NCI-H345 treated with DMSO at 0.1 percent for 48 hours (cell line): ENCODE measurements around the gene MTMR6.
A peak's percentile ranks its signal among the peaks of the same experiment; 100 is the strongest.
"Not testable (repeated sequence)": the region's sequence is repeated elsewhere in the genome, so short reads cannot be mapped to it uniquely, and the experiment has no call there.

Experiments used
- DNase-seq: peaks from one replicate; lab custom pipeline; 2025; ENCODE audit not compliant: unreplicated experiment; lab: John Stamatoyannopoulos, UW

MTMR6 gene

DNA sequence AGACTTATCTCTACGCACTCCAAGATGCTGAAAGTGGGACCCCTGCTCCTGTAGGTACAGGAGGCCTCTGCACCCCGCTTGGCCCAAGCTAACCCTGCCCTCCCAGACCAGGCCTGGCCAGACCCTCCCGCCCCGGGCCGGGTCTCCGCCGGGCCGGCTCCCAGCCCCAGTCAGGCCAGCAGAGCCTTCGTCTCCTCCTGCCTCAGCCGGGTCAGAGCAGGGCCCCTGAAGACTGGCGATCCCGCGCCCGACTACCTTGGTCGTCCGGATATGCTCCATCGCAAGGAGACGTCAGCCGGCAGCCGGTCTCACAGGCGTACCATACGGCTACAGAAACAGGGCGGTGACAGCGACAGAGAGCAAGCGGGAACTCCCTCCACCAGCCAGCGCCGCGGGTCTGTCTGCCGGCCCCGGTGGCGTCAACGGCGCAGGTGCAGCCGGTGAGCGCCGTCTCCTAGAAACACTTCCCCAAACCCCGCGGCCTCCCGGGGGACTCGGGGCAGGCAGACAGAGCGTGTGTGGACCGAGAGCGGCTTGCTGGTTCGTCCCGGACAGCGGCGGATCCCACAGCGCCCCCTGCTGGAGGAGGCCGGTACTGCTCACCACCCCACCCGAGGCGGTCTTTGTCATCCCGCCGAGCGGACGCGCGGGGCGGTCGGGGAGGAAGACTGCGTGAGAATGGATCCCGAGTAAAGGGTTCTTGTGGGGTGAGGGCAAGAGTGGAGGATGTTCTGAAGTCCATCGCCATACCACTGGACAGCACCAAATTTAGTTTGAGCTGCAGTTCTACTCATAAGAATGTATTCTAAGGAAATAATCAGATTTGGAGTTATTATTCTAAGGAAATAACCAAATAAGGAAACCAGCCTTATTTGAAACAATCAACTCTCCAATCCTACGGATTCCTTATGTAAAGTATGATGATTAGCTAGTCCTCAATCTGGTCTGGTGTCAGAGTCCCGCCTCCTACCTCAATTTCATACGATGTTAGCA is at the start of gene MTMR6:
TSS of gene MTMR6 (minus strand) at position 520 of the 993 bp plus-strand sequence. CDS start at position 279, 241 bp downstream.
- peak; percentile 63 for DNase-seq

- DNase-seq: no peak
These were observed 48.6 kb upstream of the MTMR6 start for GRCh38 chr13:25335856-25336255.

GRCh38 chr13:25330541-25330940 is 43.3 kb upstream of the MTMR6 start:
- no peak for DNase-seq

DNA sequence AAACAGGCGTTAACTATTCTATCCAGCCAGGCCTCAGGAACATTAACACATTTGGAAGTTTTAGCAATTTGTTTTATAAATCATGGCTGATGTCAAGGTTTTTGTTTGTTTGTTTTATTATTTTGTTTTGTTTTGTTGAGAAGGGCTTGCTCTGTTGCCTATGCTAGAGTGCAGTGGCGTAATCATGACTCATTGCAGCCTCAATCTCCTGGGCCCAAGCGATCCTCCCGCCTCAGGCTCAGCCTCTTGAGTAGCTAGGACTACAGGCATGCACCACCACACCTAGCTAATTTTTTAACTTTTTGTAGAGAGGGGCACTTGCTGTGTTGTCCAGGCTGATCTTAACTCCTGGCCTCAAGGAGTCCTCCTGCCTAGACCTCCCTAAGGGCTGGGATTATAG is 42.4 kb upstream of the MTMR6 start:
- DNase-seq: no peak

DNA sequence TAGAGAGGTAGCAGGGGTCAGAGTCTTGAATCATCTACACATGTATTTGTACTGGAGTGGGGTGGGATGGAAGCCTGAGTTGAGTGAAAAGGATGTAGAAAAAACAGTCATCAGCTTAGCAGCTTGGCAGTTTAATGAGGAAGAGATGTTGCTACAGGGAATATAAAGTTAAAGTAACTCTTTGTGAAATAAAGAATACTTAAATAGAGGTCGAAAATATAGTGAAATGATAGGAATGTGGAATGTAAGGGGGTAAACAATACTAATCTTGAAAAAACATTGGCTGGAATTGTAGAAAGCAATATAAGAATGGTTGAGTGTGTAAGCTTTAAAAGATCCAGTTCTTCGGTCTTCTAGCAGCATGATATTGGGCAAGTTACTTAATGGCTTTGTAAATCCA is 36.8 kb upstream of the MTMR6 start:
- DNase-seq: no peak

DNA sequence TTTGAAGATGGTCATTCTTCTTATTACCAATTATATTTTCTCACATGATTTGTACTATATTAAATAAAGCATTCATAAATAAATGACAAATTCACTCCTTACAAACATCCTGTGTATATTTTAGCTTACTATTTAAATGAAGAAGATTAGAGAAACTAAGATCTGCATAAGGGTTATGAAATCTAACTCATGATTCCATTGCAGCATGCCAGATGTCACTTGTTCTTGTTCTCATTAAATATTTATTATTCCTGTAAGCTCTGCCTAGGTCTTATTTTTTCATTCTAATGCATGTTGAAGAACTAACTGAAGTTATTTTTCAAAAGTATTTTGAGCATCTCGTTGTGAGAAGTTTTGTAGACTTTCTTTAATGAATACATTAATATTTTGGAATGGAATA is 32.5 kb upstream of the MTMR6 start:
- DNase-seq: no peak

DNA sequence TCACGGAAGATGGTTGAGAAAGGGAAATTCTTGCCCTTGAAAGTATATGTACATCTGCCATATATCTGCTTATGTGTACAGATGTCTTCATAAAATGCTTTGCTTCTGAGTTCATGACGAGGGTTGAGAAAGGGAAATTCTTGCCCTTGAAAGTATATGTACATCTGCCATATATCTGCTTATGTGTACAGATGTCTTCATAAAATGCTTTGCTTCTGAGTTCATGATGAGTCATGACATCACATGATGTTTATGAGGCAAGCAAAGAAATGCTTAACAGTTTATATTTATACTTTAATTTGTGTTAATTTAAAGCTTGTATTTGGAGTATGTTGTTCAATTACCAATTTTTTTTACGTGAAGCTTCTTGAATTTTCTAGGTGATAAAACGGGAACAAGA is 31.7 kb upstream of the MTMR6 start:
- not testable (repeated sequence) for DNase-seq

GRCh38 chr13:25310891-25311290 is 23.6 kb upstream of the MTMR6 start:
- no peak for DNase-seq

GRCh38 chr13:25306671-25307464 is 19.6 kb upstream of the MTMR6 start:
- no peak for DNase-seq

GRCh38 chr13:25302121-25302520 is 14.8 kb upstream of the MTMR6 start:
- DNase-seq: no peak

DNA sequence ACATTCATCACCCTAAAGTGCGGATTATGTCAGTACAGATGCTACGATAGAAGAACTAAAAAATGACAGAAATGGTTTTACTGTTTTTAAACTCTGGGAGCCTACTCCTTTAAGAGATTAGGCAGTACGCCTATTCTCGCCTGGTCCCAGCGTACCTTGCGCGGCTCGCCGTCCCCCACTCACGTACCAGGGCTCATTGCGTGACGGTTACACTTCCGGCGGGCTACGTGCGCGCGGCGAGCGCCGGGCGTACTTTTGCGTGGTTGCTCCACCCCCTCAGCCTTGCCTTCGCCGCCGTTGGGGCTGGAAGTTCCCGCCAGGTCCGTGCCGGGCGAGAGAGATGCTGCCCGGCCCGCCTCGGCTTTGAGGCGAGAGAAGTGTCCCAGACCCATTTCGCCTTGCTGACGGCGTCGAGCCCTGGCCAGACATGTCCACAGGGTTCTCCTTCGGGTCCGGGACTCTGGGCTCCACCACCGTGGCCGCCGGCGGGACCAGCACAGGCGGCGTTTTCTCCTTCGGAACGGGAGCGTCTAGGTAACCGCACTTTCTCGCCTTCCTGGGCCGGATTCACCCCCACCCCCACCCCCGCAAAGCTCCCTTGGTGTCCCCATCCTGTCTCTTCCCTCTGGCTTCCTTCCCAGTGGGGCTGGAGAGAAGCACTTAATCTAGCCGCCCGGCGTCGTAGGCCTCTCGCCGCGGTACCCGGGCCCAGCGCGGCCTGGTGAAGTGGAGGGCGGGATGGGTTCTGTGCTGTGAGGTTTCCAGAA is 14.2 kb upstream of the MTMR6 start, which contains the start of gene NUP58:
TSS of gene NUP58 (plus strand) at position 279 of the 767 bp plus-strand sequence. CDS start at position 428, 149 bp downstream.
- DNase-seq: peak; percentile 68

GRCh38 chr13:25300861-25301346 is 13.6 kb upstream of the MTMR6 start:
- DNase-seq: no peak

DNA sequence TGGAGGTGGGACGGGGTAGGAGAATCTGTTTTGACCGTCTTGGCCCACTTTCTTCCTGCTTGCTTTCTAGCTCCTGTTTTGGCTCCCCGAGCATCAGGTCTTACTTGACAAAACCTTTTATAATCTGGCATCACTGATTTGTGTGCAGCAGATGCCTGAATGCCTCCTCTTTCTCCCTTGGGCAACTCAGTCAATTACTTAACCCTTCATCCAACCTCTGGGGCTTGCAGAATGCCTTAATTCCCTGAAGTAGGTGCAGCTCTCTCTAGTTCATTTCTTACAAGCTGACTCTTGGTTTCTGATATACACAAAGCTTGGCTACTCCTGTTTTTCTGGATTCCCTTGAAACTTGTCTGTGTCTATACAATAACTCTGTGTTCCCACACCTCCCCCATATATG is 8.4 kb upstream of the MTMR6 start:
- no peak for DNase-seq

- DNase-seq: no peak
These were observed 7.9 kb upstream of the MTMR6 start for GRCh38 chr13:25295228-25295627.

DNA sequence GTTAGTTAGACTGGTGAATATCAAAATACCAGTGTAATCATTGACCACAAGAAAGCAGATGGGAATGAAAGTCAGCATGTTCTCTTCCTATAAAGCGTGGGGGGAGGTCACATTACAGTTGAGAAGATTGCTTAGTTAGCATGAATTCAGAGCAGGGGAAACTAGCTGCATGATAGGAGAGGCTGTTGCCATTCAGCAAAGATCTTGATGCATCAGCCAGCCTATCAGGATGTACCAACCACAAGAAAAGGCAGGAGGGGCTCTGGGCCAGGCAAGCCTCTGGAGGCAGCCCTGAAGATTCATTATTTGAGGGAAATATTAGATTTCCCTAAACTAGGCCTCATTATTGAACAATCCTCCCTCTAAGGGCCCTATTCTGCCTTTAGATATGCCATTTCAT is 5.0 kb upstream of the MTMR6 start:
- DNase-seq: no peak

DNA sequence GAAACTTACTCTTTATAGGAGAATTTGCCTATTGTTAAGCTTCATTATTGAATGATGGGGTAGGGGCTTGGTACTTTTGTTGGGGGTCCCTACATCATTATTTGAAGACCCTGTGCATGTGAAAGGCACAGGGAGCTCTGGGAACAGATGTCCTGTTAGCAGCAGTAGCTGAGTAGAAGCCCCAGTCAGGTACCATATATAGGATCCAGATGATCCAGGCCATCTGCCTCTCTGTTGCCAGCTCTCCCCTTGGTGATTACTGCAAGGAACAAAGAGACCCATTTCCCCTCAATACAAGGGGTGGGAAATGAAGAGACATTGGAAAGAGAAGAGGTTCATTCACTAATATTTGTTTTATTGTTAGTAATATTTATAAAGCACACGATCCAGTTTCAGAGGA is 4.4 kb upstream of the MTMR6 start:
- DNase-seq: no peak

DNA sequence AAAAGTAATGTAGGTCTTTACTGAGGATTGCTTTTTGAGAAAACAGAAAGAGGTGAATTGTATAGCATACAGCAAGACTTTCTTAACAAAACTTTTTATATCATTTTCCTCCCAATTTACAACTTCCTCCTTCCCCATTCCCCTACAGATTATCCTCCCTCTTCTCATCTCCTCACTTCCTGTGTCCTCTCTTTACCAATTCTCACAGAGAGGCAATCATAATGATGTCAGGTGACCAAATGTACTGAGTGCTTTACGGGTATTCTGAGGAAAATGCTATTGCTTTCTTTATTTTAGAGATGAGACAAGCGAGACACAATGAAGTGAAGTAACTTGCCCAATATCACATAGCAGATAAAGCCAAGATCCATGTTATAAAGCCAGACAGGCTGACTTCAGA is 1.7 kb upstream of the MTMR6 start:
- no peak for DNase-seq

DNA sequence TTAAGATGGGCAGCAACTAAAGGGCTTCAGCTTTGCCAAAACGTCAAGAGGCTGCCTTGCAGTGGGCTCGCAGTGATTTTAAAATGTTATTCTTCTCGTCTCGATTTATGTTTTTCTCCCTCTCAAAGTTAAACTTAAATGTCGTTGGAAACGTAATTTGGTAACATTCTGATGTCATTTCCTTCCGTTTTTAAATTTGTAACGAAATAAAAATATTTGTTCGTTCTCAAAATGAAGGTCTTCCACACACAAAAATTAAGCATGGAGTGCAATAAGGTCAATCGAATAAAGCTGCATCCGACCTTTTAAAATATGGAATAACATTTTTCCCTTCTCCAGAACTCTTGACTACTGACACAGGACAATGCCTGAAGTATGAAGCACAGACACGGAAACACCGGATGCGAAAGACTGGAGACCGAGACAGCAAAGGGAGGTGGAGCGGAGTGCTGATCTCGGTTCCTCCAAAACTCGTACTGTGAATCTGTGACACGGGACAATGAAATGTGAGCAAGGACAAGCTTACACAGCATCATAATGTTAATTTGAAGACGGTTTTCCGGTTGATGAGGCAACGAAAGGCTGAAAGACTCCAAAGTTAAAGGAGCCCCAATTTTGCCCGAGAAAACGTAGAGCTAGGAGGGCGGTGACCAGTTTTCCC is 850 bp downstream of the MTMR6 start:
- no peak for DNase-seq

DNA sequence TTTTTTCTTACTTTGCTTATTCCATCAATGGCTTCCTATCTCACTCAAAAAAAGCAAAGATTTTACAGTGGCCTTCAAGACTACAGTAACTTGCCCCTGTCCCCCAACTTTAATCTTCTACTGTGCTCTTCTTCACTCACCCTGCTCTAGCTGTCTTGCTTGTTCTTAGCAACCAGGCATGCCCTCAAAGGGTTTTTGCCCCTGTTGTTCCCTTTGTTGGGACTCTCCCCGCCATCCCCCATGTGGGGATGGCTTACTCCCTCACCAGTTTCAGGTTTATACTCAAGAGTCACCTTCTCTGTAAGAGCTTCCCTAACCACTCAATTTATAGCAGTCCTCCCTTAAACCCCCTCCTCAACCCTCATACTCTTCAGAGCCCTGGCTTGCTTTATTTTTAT is 5.4 kb downstream of the MTMR6 start:
- DNase-seq: no peak

- no peak for DNase-seq
These were observed 5.9 kb downstream of the MTMR6 start for GRCh38 chr13:25281193-25281934.
